Testis (tissue), 3 donors: ENCODE results near the gene PLA2G4C. TPM values are rescaled to one million over a fixed set of nuclear protein-coding genes. Genes with fewer than 3 reads are reported as not detected.

Experiments used
- DNase-seq: peaks from one replicate; pipeline ENCODE4 v3.0.0-alpha.2; 2019
- H3K27ac ChIP-seq, 2 donors: fragments of 200-600 bp; sonication (generic); one replicate each; pipeline ENCODE4 v1.5.1; 2019
- H3K27me3 ChIP-seq: fragments of 200-600 bp; sonication (generic); one replicate; pipeline ENCODE4 v1.5.1; 2019
- H3K36me3 ChIP-seq: fragments of 200-600 bp; sonication (generic); one replicate; pipeline ENCODE4 v1.5.1; 2017; ENCODE audit warnings: low read depth; ENCODE audit errors: missing control alignments
- H3K4me1 ChIP-seq: fragments of 200-600 bp; sonication (generic); one replicate; pipeline ENCODE4 v1.5.1; 2019
- H3K4me3 ChIP-seq, 2 donors: fragments of 200-600 bp; sonication (generic); one replicate each; pipeline ENCODE4 v1.5.1; 2017 to 2019
- H3K9me3 ChIP-seq: fragments of 200-600 bp; sonication (generic); one replicate; pipeline ENCODE4 v1.5.1; 2017
- POLR2A ChIP-seq: fragments of 450-650 bp; IDR thresholded peaks from one replicate; pipeline ENCODE4 v1.6.1; 2017; ENCODE audit warnings: antibody characterized with exemption, mild to moderate bottlenecking, moderate library complexity
- WGBS, 2 donors: methylation state at CpG; one replicate each; pipeline ENCODE4 v1.1.5; 2018; 5-methylcytosine and 5-hydroxymethylcytosine counted together
- intact Hi-C: fragments of 100-400 bp; cut with DNase I; formaldehyde crosslinking; loops from one replicate; pipeline ENCODE4 v1.15.1; 2023; ENCODE audit warnings: low total_unique reads
- polyA plus RNA-seq: library from polyadenylated mRNA; stranded (reverse); fragments of 350-450 nt; fragmentation: Illumina TruSeq; extraction: RNeasy Lipid Tissue Mini Kit (QIAGEN cat#74804); gene quantifications from one replicate; pipeline ENCODE4 v1.2.3, GENCODE V29; 2014; ENCODE audit warnings: low read depth, low replicate concordance; ENCODE audit not compliant: insufficient read depth
- total RNA-seq, 2 donors: library from RNA; depleted of rRNA; stranded (reverse); fragments of >200 nt; gene quantifications; one replicate each; pipeline ENCODE4 v1.2.3, GENCODE V29; 2016
- TF ChIP-seq, protein P1 (sequence below), 3 experiments: fragments of 450-650 bp in 2 of 3; fragments of 200-600 bp in 1 of 3; sonication (generic) in 1 of 3; IDR thresholded peaks; one replicate each; pipeline ENCODE4 v1.5.1; 2016 to 2019; ENCODE audit warnings: antibody characterized with exemption in 3 of 3, mild to moderate bottlenecking in 2 of 3, moderate library complexity in 1 of 3

The PLA2G4C gene
- total and polyA plus RNA-seq, 3 donors from 2014 or later: 9.6 to 34.5 (median 28.0) TPM

DNA sequence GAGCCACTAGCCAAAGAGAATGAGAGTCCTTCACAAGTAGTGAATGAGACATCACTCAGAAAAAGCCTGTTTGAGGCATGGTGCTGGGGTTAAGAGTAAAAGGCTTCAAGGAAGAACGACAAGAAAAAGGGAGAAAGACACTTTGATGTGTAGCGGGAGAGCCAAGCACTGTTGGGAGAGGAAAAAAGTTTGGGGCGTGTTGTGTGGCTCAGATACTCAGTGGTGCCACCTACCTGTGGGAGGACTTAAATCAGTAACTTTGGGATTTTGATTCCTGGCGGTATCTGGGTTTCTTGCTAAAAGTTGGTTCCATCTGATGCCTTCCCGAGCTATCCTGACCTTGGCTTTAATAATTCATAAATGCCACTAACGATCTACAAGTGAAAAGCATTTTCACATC lies 103.9 kb downstream of the PLA2G4C start:
- Histone ChIP-seq H3K4me1 (no peaks in the 10 kb centered on the region), H3K4me3 (no peak overlapping the region), H3K9me3 (no peaks in the 10 kb centered on the region), H3K27ac (no peak overlapping the region), H3K27me3 (no peaks in the 10 kb centered on the region), H3K36me3 (no peaks in the 10 kb centered on the region)
- intact Hi-C loops: no loop called here
- peak; percentile 39 for DNase-seq
- TF ChIP-seq, protein P1, sequence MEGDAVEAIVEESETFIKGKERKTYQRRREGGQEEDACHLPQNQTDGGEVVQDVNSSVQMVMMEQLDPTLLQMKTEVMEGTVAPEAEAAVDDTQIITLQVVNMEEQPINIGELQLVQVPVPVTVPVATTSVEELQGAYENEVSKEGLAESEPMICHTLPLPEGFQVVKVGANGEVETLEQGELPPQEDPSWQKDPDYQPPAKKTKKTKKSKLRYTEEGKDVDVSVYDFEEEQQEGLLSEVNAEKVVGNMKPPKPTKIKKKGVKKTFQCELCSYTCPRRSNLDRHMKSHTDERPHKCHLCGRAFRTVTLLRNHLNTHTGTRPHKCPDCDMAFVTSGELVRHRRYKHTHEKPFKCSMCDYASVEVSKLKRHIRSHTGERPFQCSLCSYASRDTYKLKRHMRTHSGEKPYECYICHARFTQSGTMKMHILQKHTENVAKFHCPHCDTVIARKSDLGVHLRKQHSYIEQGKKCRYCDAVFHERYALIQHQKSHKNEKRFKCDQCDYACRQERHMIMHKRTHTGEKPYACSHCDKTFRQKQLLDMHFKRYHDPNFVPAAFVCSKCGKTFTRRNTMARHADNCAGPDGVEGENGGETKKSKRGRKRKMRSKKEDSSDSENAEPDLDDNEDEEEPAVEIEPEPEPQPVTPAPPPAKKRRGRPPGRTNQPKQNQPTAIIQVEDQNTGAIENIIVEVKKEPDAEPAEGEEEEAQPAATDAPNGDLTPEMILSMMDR (IDR thresholded peaks at IDR 0.05): peak in 2 of 3 experiments; percentile 18 to 26
- no peak for TF ChIP-seq POLR2A
- WGBS, 2 donors: 75% methylated on average over 6 of the region's 6 CpGs

GRCh38 chr19:48004236-48004635 lies 106.4 kb downstream of the PLA2G4C start:
- 71 to 76% methylated on average over 5 to 6 of the region's 6 CpGs for WGBS, 2 donors
- H3K4me1 ChIP-seq: no peaks in the 10 kb centered on the region
- no peak for TF ChIP-seq POLR2A
- TF ChIP-seq, protein P1 (IDR thresholded peaks at IDR 0.05): no peak

GRCh38 chr19:48000846-48001245 lies 109.8 kb downstream of the PLA2G4C start:
- Histone ChIP-seq H3K27me3 (no peaks in the 10 kb centered on the region), H3K36me3 (no peaks in the 10 kb centered on the region), H3K27ac (no peak overlapping the region), H3K4me1 (no peaks in the 10 kb centered on the region), H3K9me3 (no peaks in the 10 kb centered on the region), H3K4me3 (no peak overlapping the region)
- intact Hi-C loops: no loop called here
- TF ChIP-seq, protein P1 (IDR thresholded peaks at IDR 0.05): no peak
- TF ChIP-seq POLR2A: no peak
- 83 to 86% methylated on average over 6 of the region's 6 CpGs for WGBS, 2 donors
- no peak for DNase-seq

More at GRCh38 chr19:48004236-48004635, 106.4 kb downstream of the PLA2G4C start:
- H3K9me3 ChIP-seq: no peaks in the 10 kb centered on the region
- intact Hi-C loops: no loop called here
- H3K27ac ChIP-seq: no peak overlapping the region
- no peaks in the 10 kb centered on the region for H3K36me3 ChIP-seq
- H3K27me3 ChIP-seq: no peaks in the 10 kb centered on the region
- no peak for DNase-seq
- no peak overlapping the region for H3K4me3 ChIP-seq

GRCh38 chr19:47998800-47999199 lies 111.8 kb downstream of the PLA2G4C start:
- Histone ChIP-seq H3K9me3 (no peaks in the 10 kb centered on the region), H3K27ac (no peak overlapping the region), H3K4me3 (peak overlapping the region; percentile 43 to 44), H3K36me3 (no peaks in the 10 kb centered on the region), H3K4me1 (no peaks in the 10 kb centered on the region), H3K27me3 (no peaks in the 10 kb centered on the region)
- peak; percentile 70 for DNase-seq
- intact Hi-C loops: no loop called here
- TF ChIP-seq, protein P1 (IDR thresholded peaks at IDR 0.05): no peak
- no peak for TF ChIP-seq POLR2A
- WGBS, 2 donors: 35 to 69% methylated on average over 6 of the region's 6 CpGs

Other genes with a start within 250 kb of the PLA2G4C start
- gene SULT2A1, start 224.5 kb downstream of the PLA2G4C start, total RNA-seq: 1 to 10 TPM in 1 of 2 donors, under 1 TPM in 1; 0.24 to 1.2 TPM
- 2.3 TPM for gene SULT2A1, start 224.5 kb downstream of the PLA2G4C start, polyA plus RNA-seq
- under 1 TPM in 1 of 2 donors, not detected in 1; 0.71 TPM for gene BSPH1, start 118.6 kb downstream of the PLA2G4C start, total RNA-seq
- gene BSPH1, start 118.6 kb downstream of the PLA2G4C start, polyA plus RNA-seq: not detected
- 1 to 10 TPM in 1 of 2 donors, under 1 TPM in 1; 0.25 to 1.1 TPM for gene ELSPBP1, start 116.2 kb downstream of the PLA2G4C start, total RNA-seq
- 1.2 TPM for gene ELSPBP1, start 116.2 kb downstream of the PLA2G4C start, polyA plus RNA-seq
- under 1 TPM in 1 of 2 donors, not detected in 1; 0.43 TPM for gene CABP5, start 66.7 kb downstream of the PLA2G4C start, total RNA-seq
- not detected for gene CABP5, start 66.7 kb downstream of the PLA2G4C start, polyA plus RNA-seq
- gene LIG1, start 59.5 kb upstream of the PLA2G4C start, total RNA-seq: 10 to 100 TPM; 69.7 to 73.3 TPM
- 51.9 TPM for gene LIG1, start 59.5 kb upstream of the PLA2G4C start, polyA plus RNA-seq
- gene ZSWIM9, start 59.9 kb upstream of the PLA2G4C start, total RNA-seq: 1 to 10 TPM; 5.8 to 7.2 TPM
- gene ZSWIM9, start 59.9 kb upstream of the PLA2G4C start, polyA plus RNA-seq: 5.1 TPM
- 10 to 100 TPM; 45.4 to 68.4 TPM for gene CARD8, start 145.1 kb upstream of the PLA2G4C start, total RNA-seq
- 53.9 TPM for gene CARD8, start 145.1 kb upstream of the PLA2G4C start, polyA plus RNA-seq
- 1 to 10 TPM; 2.4 to 3.9 TPM for gene ZNF114, start 159.3 kb upstream of the PLA2G4C start, total RNA-seq
- 0.22 TPM for gene ZNF114, start 159.3 kb upstream of the PLA2G4C start, polyA plus RNA-seq
- gene EMP3, start 214.7 kb upstream of the PLA2G4C start, total RNA-seq: 10 to 100 TPM; 28.6 to 31.3 TPM
- gene EMP3, start 214.7 kb upstream of the PLA2G4C start, polyA plus RNA-seq: 88.3 TPM